ENCODE measurements around the gene IRAG1.
"Not testable (repeated sequence)": the region's sequence is repeated elsewhere in the genome, so short reads cannot be mapped to it uniquely, and the experiment has no call there.

Gene IRAG1

GRCh38 chr11:10699072-10699471 is 5.5 kb upstream of the IRAG1 start:
- DNase-seq = no peak

DNA sequence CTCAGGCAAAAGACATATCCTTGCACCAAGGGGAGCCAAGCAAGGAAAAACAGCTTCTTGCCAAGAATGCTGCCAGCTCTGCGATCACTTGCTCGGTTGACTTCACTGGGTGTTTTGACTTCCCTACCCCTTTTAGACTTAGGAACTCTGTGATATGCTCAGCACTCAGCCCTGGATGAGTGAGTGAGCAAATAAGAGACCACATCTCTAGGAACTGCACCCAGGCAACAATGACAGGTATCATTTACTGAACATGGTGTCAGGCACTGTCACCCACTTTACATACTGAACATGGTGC is 3.7 kb upstream of the IRAG1 start:
- no peak for DNase-seq

DNA sequence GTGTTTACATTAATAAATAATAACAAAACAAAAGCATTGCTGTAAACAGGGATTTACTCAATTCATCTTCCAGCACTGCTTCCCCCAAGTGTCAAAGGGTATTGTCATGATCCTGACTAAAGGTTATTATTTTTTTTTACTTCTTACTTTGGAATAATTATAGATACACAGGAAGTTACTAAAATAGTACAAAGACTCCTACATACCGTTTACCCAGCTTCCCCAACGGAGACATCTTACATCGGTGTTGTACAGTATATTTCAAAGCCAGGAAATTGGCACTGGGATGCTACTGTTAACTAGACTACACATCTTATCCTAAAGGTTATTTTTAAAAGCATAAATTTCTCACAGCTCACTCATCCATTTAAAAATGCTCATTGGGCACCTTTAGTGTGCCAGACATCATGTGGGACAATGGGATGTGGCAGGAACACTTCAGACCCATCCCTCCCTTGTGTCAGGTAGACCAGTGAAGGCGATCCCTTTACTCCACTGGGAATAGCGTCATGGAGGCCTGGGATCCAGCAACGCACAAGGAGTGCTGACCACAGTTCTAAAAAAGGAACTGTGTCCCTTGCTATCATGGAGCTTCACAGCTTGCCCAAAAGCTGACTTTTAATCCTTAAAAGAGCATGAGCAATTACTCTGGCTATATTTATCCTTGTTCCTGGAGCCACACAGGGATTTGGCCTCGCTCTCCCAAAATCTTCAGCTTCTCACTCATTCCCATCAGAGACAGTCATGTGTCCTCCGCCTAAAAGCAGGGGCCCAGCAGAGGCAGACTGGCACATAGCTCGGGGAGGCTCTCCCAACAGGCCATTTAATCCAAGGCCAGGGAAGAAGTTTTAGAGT is 3.1 kb upstream of the IRAG1 start:
- no peak for DNase-seq

GRCh38 chr11:10695833-10696232 is 2.3 kb upstream of the IRAG1 start:
- no peak for DNase-seq

- no peak for DNase-seq
Measured at GRCh38 chr11:10694486-10695239, 1.1 kb upstream of the IRAG1 start.

- no peak for DNase-seq
Measured at GRCh38 chr11:10692531-10693115, 932 bp downstream of the IRAG1 start.

DNA sequence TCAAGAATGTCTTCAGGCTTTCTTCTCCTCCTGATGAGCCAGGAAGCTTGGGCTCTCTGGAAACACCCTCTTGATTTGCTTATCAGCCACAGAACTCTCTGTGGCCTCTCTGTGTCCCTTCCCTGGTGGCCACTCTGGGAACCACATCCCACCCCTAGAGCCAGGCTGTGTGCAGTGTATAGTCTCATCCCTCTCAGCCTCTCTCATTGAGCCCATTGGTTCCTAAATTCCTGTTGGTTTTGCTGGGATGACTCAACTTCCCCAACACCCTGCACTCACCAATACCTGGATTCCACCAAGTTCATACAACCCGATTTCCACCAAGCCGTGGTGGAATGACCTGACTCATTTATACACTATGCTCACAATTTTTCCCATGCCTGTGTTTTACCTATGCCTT is 5.2 kb downstream of the IRAG1 start:
- no peak for DNase-seq

GRCh38 chr11:10686311-10686710 is 7.2 kb downstream of the IRAG1 start:
- DNase-seq = no peak

GRCh38 chr11:10683429-10683828 is 10.1 kb downstream of the IRAG1 start:
- DNase-seq = no peak

GRCh38 chr11:10680956-10681487 is 12.5 kb downstream of the IRAG1 start:
- no peak for DNase-seq

- DNase-seq = not testable (repeated sequence)
Measured at GRCh38 chr11:10680279-10680678, 13.3 kb downstream of the IRAG1 start.

DNA sequence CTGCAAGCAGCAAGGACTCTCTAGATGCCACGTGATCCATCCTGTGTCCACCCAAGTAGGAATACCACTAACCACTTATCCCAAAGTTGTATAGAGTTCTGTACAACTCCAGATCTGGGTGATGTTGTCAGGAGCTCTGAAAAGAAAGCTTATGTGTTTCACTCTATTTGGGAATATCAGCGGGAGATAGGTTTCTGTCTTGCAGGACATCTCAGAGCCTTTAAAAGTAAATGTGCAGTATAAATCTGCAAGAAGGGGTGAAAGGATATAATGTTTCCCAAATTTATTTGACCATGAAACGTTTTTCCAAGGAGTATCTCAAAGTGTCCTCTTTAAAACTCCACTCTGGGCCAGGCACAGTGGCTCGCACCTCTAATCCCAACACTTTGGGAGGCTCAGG is 13.9 kb downstream of the IRAG1 start:
- DNase-seq = no peak

DNA sequence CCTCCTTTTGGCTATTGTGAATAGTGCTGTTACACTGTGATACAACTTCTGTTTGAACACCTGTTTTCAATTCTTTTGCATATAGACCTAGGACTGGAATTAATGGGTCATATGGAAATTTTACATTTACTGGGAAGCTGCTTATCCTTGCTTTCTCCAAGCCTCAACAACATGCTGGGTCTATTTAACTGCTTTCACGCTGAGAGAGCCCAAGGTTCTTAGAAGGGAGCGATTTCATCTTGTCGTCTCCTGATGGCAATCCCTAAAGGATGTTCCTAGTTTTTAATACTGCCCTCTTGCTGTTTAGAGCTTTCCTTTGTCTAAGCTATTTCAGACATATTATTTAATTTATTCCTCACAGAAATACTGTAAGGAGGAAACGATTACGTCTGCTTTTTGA is 15.5 kb downstream of the IRAG1 start:
- DNase-seq = no peak

- DNase-seq = no peak
Measured at GRCh38 chr11:10676919-10677318, 16.6 kb downstream of the IRAG1 start.

- no peak for DNase-seq
Measured at GRCh38 chr11:10674911-10675440, 18.6 kb downstream of the IRAG1 start.

DNA sequence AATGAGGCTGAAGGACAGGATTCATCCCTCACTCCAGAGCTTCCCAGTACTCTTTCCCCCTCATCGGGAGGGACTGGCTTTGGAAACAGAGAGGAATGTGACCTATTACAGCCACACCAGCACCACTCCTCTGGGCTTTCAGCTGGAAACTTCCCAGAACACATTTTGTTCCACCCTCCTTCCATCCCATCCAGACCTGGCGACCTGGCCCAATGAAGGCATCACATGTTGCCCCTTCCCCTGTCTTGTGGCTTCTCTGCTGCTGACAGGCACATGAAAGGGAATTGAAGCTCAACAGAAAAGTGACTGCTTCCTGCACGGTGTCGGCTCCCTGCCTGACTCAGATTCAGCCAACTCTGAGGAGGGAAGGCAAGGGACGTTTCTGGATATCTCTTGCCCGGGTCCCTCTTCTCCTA is 19.1 kb downstream of the IRAG1 start:
- DNase-seq = no peak

GRCh38 chr11:10673501-10674062 is 20.0 kb downstream of the IRAG1 start:
- DNase-seq = no peak

DNA sequence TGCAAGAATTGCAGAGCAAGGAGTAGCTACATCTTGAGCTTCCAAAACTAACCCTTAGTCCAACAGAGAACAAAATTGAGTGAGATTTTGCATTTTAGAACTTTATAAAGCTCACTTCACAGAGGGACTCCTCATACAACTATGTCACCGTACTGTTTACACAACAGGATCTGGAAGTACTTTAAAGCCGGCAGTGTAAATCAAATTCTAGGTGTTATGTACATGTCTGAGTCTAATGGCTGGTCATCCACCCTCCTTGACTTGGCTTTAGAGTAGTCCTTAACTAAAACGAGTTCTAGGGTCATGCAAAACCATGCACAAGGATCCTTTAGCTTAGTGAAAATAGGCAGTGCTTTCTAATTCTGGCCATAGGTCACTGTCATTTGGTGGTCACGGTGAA is 23.5 kb downstream of the IRAG1 start:
- no peak for DNase-seq

- no peak for DNase-seq
Measured at GRCh38 chr11:10669258-10670033, 24.1 kb downstream of the IRAG1 start.

- DNase-seq = no peak
Measured at GRCh38 chr11:10667521-10667885, 26.1 kb downstream of the IRAG1 start.

DNA sequence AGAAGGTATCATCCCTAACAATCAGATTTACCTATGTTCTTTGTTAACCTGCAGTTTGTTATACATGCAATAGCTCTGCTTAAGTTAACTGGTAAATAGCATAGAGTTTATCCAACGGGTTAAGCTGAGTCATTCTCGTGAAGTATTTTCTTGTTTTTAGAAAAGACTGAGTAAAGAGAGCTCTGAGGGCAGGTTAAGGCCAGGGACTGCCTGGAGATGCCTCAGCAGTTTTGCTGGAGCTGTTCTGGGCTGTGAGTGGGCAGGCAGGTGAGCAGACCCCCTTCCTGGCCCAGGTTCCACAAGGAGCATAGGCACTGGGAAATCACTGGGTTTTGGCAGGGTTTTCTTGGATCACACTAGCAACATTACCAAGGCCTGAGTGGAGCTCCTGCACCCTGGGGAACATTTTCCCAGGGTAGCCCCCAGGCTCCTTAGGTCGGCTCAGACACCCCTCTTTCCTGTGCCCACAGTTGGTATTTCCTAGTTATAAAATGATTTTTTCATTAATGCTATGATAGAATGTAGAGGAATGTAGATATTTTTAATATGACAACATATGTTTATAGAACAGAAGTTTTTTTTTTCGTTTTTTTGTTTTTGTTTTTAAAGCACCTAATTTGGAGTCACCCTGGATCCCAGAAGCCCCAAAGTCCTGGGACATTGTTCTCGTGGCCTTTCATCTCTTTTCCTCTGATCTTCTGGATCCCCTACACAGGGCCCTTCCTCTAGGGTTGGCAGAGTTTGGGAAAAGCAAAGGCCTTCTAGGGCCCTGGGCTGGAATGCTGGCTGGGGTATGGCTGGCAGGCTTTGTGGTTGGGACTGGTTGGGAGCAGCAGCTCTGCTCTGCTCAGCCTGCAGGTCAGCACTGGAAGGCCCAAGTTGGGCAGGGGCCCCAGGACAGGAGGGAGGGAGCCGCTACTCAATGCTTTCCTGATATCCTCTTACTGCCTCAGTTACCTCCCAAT is 26.7 kb downstream of the IRAG1 start:
- no peak for DNase-seq
